Aorta (tissue), 5 donors: ENCODE data around the gene EVC2. TPM values are rescaled to one million over a fixed set of nuclear protein-coding genes. Genes with fewer than 3 reads are reported as not detected.

Source experiments
- ATAC-seq: fragments of 200-7000 bp; cut with Tn5 transposase; one replicate; pipeline ENCODE4 v1.9.1; 2022; ENCODE audit warnings: moderate library complexity; ENCODE audit not compliant: low FRiP score
- DNase-seq, 2 donors: peaks; one replicate each; pipeline ENCODE4 v3.0.0-alpha.2; 2020
- H3K27ac ChIP-seq, 2 donors: one replicate each; pipeline ENCODE4 v1.5.1; 2013; ENCODE audit warnings: low read length in 2 of 2, mild to moderate bottlenecking in 2 of 2, moderate library complexity in 2 of 2, control low read depth in 1 of 2, inconsistent platforms in 1 of 2, low read depth in 1 of 2
- H3K27me3 ChIP-seq, 2 donors: one replicate each; pipeline ENCODE4 v1.6.1; 2013; ENCODE audit warnings: control low read depth in 1 of 2, low read length in 1 of 2, mild to moderate bottlenecking in 1 of 2, moderate library complexity in 1 of 2; ENCODE audit not compliant: insufficient read depth in 2 of 2, control insufficient read depth in 1 of 2
- H3K36me3 ChIP-seq, 2 donors: one replicate each; pipeline ENCODE4 v1.6.1; 2013; ENCODE audit warnings: control low read depth in 1 of 2, low read length in 1 of 2, mild to moderate bottlenecking in 1 of 2; ENCODE audit not compliant: insufficient read depth in 2 of 2, control insufficient read depth in 1 of 2
- H3K4me1 ChIP-seq, 2 donors: one replicate each; pipeline ENCODE4 v1.6.1; 2013; ENCODE audit warnings: low read length in 2 of 2, control low read depth in 1 of 2, mild to moderate bottlenecking in 1 of 2, moderate library complexity in 1 of 2; ENCODE audit not compliant: insufficient read depth in 2 of 2, control insufficient read depth in 1 of 2
- H3K4me3 ChIP-seq, 2 donors: one replicate each; pipeline ENCODE4 v1.5.1; 2013; ENCODE audit warnings: low read length in 2 of 2, control low read depth in 1 of 2, mild to moderate bottlenecking in 1 of 2
- H3K9me3 ChIP-seq: one replicate; pipeline ENCODE4 v1.6.1; 2013; ENCODE audit warnings: mild to moderate bottlenecking, low read length; ENCODE audit not compliant: control insufficient read depth
- WGBS, 2 donors: extraction: QIAGEN DNeasy Blood & Tissue Kit; methylation state at CpG; one replicate each; pipeline ENCODE4 v1.1.7; 2013; 5-methylcytosine and 5-hydroxymethylcytosine counted together
- intact Hi-C, 2 donors: fragments of 100-400 bp; cut with DNase I; formaldehyde crosslinking; loops; one replicate each; pipeline versions ENCODE4 v1.14.2 to v1.15.0; 2022
- polyA plus RNA-seq, 2 donors: library from polyadenylated mRNA; stranded (reverse); fragments of 200-250 nt; gene quantifications; one replicate each; pipeline ENCODE4 v1.2.3, GENCODE V29; 2013
- total RNA-seq, 2 donors: library from RNA; stranded (reverse); fragmentation: NEBNext Ultra II Directional; extraction: Animal tissue kit (Norgen Biotek cat#: 25700); gene quantifications; one replicate each; pipeline ENCODE4 v1.2.1, GENCODE V29; 2021
- donor health status: healthy with polysubstance abuse.
- donor health status: Bipolar disorder and iron deficiency.
- donor health status: DM: no; HTN: no; CAD: no.
- donor health status: DM: no; HTN: no; CAD: no.
- donor health status: DM: yes; HTN: yes; CAD: no.

Gene EVC2
- total and polyA plus RNA-seq, 4 donors: 2.1 to 16.0 (median 9.1) TPM

- no peak overlapping the region for H3K4me3 ChIP-seq
- peaks cover 3 to 4% of the 10 kb centered on the region in 2 donors for H3K4me1 ChIP-seq
- WGBS, 2 donors: 83 to 88% methylated on average over 7 of the region's 7 CpGs
- no peak overlapping the region for H3K27ac ChIP-seq
- no peaks in the 10 kb centered on the region for H3K9me3 ChIP-seq
- intact Hi-C loops: loop anchor here (5.0 kb wide), 2 partner anchors 35 to 75 kb away; no protein-coding TSS in a partner anchor
- DNase-seq: no peak
- no peak for ATAC-seq
- H3K36me3 ChIP-seq: no peaks in the 10 kb centered on the region
- H3K27me3 ChIP-seq: no peaks in the 10 kb centered on the region
Measured at GRCh38 chr4:5712517-5712916, 4.2 kb upstream of the EVC2 start.

GRCh38 chr4:5711479-5712184 lies 3.3 kb upstream of the EVC2 start:
- Histone ChIP-seq H3K27me3 (no peaks in the 10 kb centered on the region), H3K36me3 (no peaks in the 10 kb centered on the region), H3K4me1 (peaks cover 4 to 6% of the 10 kb centered on the region in 2 donors), H3K27ac (peak overlapping the region; percentile 34 to 63), H3K9me3 (no peaks in the 10 kb centered on the region), H3K4me3 (peak overlapping the region; percentile 63 to 88)
- peak; percentile 1 for ATAC-seq
- 5 to 6% methylated on average over 52 of the region's 52 CpGs for WGBS, 2 donors
- intact Hi-C loops: loop anchor here (1.0 to 5.0 kb wide), 3 partner anchors 18 to 76 kb away; no protein-coding TSS in a partner anchor
- DNase-seq: peak; percentile 62 to 82

GRCh38 chr4:5710961-5711478 lies 2.7 kb upstream of the EVC2 start, which contains the start of gene EVC:
EVC (plus strand) TSS chr4:5711201; CDS start chr4:5711381, 180 bp downstream.
- Histone ChIP-seq H3K4me1 (peaks cover 4 to 6% of the 10 kb centered on the region in 2 donors), H3K27ac (peak within 1 kb of the TSS; percentile 63 to 82), H3K27me3 (no peaks in the 10 kb centered on the region), H3K4me3 (peak within 1 kb of the TSS; percentile 63 to 88), H3K9me3 (no peaks in the 10 kb centered on the region), H3K36me3 (no peaks in the 10 kb centered on the region)
- intact Hi-C loops: loop anchor here (1.0 to 5.0 kb wide), 3 partner anchors 18 to 76 kb away; no protein-coding TSS in a partner anchor
- DNase-seq (peak; percentile 92 to 95), ATAC-seq (peak; percentile 87)
- WGBS, 2 donors: 0% methylated on average over 16 to 49 of the region's 49 CpGs

GRCh38 chr4:5710065-5710960 lies 2.0 kb upstream of the EVC2 start:
- peaks cover 4 to 6% of the 10 kb centered on the region in 2 donors for H3K4me1 ChIP-seq
- no peaks in the 10 kb centered on the region for H3K36me3 ChIP-seq
- DNase-seq (no peak), ATAC-seq (peak; percentile 40)
- no peaks in the 10 kb centered on the region for H3K9me3 ChIP-seq
- 19% methylated on average over 13 of the region's 13 CpGs for WGBS, 2 donors
- intact Hi-C loops: loop anchor here (5.0 kb wide), 2 partner anchors 37 to 77 kb away; no protein-coding TSS in a partner anchor
- H3K27ac ChIP-seq: peak overlapping the region; percentile 63 to 82
- H3K4me3 ChIP-seq: peak overlapping the region; percentile 63 to 88
- H3K27me3 ChIP-seq: no peaks in the 10 kb centered on the region

- no peaks in the 10 kb centered on the region for H3K36me3 ChIP-seq
- H3K27ac ChIP-seq: peak overlapping the region; percentile 6 to 97
- H3K4me3 ChIP-seq: no peak overlapping the region
- peaks cover 4 to 6% of the 10 kb centered on the region in 2 donors for H3K4me1 ChIP-seq
- no peaks in the 10 kb centered on the region for H3K9me3 ChIP-seq
- ATAC-seq (no peak), DNase-seq (no peak)
- 39% methylated on average over 8 of the region's 8 CpGs for WGBS, 2 donors
- no peaks in the 10 kb centered on the region for H3K27me3 ChIP-seq
- intact Hi-C loops: no loop called here
Measured at GRCh38 chr4:5709207-5709575, 832 bp upstream of the EVC2 start.

GRCh38 chr4:5707778-5708448 lies 446 bp downstream of the EVC2 start:
- ATAC-seq (no peak), DNase-seq (no peak)
- Histone ChIP-seq H3K4me1 (peaks cover 4 to 6% of the 10 kb centered on the region in 2 donors), H3K4me3 (peak overlapping the region; percentile 75 to 95), H3K27ac (peak overlapping the region; percentile 69 to 97), H3K27me3 (no peaks in the 10 kb centered on the region), H3K9me3 (no peaks in the 10 kb centered on the region), H3K36me3 (no peaks in the 10 kb centered on the region)
- WGBS, 2 donors: 0 to 1% methylated on average over 40 to 41 of the region's 41 CpGs
- intact Hi-C loops: no loop called here

- Histone ChIP-seq H3K9me3 (no peaks in the 10 kb centered on the region), H3K36me3 (no peaks in the 10 kb centered on the region), H3K27ac (no peak overlapping the region), H3K4me3 (peak overlapping the region in 1 of 2 donors; percentile 75), H3K4me1 (peaks cover 3 to 6% of the 10 kb centered on the region in 2 donors), H3K27me3 (no peaks in the 10 kb centered on the region)
- intact Hi-C loops: no loop called here
- 37% methylated on average over 5 of the region's 5 CpGs for WGBS, 2 donors
- no peak for ATAC-seq
- DNase-seq: no peak
Measured at GRCh38 chr4:5707366-5707765, 993 bp downstream of the EVC2 start.
